Vagina (tissue), 2 donors: ENCODE results near the gene RNF166.

Experiments
- CTCF ChIP-seq, 3 experiments: fragments of 450-650 bp in 2 of 3; fragments of 200-600 bp in 1 of 3; sonication (generic) in 1 of 3; IDR thresholded peaks; one replicate each; pipeline ENCODE4 v1.5.1; 2017 to 2019; ENCODE audit warnings: antibody characterized with exemption in 3 of 3, mild to moderate bottlenecking in 2 of 3, moderate library complexity in 2 of 3
- POLR2A ChIP-seq, 2 donors: fragments of 450-650 bp; IDR thresholded peaks; one replicate each; pipeline ENCODE4 v1.6.1; 2017; ENCODE audit warnings: antibody characterized with exemption in 2 of 2, mild to moderate bottlenecking in 2 of 2, moderate library complexity in 2 of 2

GRCh38 chr16:88732172-88732960, 26.2 kb upstream of the RNF166 start:
- TF ChIP-seq CTCF (IDR thresholded peaks at IDR 0.05) (no peak), POLR2A (IDR thresholded peaks at IDR 0.05) (no peak)
